A549 treated with dexamethasone at 1 μM for 4 hours (cell line): ENCODE data around the gene UBE2U. TPM values are rescaled to one million over a fixed set of nuclear protein-coding genes. Genes with fewer than 3 reads are reported as not detected.

ENCODE experiments used
- total RNA-seq: library from RNA; stranded (reverse); fragments of 200-300 nt; extraction: Qiagen RNA extraction; gene quantifications from 5 replicates; pipeline ENCODE4 v1.2.3, GENCODE V29; 2022

Gene UBE2U
- not detected in 5 replicates for total RNA-seq

GRCh38 chr1:64203420-64203819 lies at the start of gene UBE2U:
Gene UBE2U (plus strand): TSS chr1:64203623. CDS start chr1:64204051, 428 bp downstream.

